Glomerular endothelial cell (primary cell): Measurements from ENCODE around the gene IRF2BP1. TPM values are rescaled to one million over a fixed set of nuclear protein-coding genes. Genes with fewer than 3 reads are reported as not detected.
"Not testable (repeated sequence)": the region's sequence is repeated elsewhere in the genome, so short reads cannot be mapped to it uniquely, and the experiment has no call there.

Source experiments
- DNase-seq: peaks from one replicate; pipeline ENCODE4 v3.0.0-alpha.2; 2011; ENCODE audit warnings: low read depth, low spot score; ENCODE audit errors: extremely low read depth
- total RNA-seq: library from RNA; depleted of rRNA; stranded (reverse); fragments of >200 nt; gene quantifications from 2 replicates; pipeline ENCODE4 v1.2.3, GENCODE V29; 2015

IRF2BP1 gene
- total RNA-seq, 1 donor from 2014 or later: 32.3 TPM

GRCh38 chr19:45902651-45903625 lies 17.0 kb upstream of the IRF2BP1 start:
- peak; percentile 75 for DNase-seq

DNA sequence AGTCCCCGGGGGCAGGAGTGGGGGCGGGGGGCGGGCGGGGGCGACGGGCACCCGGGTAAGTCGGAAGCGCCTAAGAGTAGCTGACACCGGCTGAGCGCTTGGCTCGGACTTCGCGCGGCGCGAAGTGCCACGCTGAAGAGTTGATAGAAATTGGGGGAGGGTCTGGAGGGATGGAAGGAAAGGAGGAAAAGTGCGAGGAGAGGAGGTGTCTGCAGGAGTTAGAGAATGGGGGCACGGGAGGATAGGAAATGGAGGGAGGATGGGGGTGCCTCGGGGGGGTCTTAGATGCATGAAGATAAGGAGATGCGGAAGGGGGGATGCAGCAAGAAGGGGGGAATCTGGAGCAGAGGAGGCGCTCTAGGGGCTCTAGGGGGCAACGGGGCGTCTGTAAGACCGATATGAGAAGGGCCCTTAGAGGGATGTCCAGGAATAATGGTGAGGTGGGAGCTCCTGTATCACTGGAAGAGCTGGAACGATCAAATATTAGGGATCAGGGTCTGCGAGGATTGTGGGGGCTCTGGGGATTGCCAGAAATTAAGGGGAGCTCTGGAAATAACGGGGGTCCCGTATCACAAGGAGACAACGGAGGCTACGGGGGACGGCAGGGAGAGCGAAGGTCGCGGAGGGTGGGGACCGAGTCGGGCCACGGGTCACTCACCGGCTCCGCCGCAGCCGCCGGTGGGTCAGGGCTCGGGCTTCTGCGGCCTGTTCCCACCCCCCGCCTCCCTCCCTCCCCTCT lies 16.1 kb upstream of the IRF2BP1 start, which contains the start of gene MYPOP:
Gene MYPOP, minus strand, starts transcription at position 702 of the 739 bp plus-strand sequence. CDS start 840 bp downstream, outside the sequence.
- no peak for DNase-seq

DNA sequence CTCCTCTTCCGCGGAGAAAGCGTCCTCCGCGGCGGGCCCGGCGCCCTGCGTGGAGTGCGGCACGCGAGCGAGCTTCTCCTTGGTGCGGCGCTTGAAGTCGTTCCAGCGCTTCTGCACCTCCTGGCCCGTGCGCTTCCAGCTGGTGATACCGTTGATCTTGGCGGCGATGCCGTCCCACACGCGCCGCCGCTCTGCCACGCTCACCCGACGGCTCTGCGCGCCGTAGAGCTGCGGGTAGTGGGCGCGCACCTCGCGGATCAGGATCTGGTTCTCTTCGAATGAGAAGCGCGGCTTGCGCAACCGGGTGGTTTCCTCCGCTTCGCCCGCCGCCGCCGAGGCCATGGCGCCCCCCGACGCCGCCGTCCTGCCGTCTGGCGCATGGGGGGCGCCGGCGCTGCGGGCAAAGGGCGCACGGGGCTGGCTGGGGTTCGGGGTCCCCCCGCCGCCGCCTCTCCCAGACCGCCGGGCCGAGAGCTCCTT lies 15.5 kb upstream of the IRF2BP1 start:
- DNase-seq: no peak

- DNase-seq: no peak
Observed at GRCh38 chr19:45900738-45901431, 14.9 kb upstream of the IRF2BP1 start.

GRCh38 chr19:45899919-45900589 lies 14.1 kb upstream of the IRF2BP1 start:
- DNase-seq: no peak

DNA sequence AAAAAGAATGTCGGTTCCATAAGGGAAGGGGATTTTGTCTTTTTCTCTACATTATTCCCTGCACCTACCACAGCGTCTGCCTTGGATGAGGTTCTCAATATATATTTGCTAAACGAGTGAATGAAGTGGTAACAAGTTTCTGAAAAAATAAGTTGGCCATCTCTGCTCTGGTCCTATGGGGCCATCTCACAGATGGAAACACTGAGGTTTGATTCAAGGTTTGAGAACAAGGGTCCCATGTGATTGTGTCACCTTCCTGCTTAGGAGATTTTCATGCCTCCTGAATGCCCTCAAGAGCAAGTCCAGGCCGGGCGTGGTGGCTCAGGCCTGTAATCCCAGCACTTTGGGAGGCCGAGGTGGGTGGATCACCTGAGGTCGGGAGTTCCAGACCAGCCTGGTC lies 13.3 kb upstream of the IRF2BP1 start:
- DNase-seq: no peak

- DNase-seq: no peak
Observed at GRCh38 chr19:45897261-45897812, 11.4 kb upstream of the IRF2BP1 start.

DNA sequence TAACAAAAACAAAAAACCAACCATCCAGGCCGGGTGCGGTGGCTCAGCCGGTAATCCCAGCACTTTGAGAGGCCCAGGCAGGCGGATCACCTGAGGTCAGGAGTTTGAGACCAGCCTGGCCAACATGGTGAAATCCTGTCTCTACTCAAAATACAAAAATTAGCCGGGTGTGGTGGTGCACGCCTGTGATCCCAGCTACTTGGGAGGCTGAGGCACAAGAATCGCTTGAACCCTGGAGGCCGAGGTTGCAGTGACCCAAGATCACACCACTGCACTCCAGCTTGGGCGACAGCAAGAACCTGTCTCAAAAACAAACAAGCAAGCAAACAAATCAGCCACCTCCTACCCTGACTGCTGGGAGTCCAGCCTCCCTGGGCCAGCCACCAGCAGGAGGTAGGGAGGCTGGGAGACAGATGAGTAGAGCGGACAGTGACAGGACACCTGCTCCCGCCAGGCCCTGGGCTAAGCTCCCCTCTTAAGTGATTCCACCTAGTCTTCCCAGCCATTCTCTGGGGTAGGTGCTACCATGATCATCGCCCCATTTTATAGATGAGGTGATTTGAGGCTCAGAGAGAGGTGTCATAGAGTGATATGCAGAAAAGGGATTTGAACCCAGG lies 10.2 kb upstream of the IRF2BP1 start:
- DNase-seq: not testable (repeated sequence)

DNA sequence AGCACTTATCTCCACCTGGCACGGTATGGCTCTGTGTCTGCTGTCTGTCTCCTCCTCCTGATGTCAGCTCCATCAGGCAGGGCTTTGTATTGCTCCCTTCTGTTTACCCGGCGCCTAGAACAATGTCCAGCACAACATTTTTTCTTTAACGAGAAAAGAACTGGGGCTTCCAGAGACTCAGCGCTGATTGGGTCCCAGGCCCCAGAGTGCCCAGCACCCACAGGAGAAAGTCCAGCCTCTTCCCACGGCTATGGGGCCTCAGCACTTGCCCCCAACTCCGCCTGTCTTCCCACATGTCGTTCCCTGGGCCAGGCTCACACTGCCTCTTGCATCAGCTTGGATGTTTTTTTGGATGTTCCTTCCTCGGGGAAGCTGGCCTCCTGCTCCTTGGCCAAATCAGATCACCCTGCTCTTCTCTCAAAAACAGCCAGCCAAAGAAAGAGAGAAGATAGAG lies 9.6 kb upstream of the IRF2BP1 start:
- no peak for DNase-seq

DNA sequence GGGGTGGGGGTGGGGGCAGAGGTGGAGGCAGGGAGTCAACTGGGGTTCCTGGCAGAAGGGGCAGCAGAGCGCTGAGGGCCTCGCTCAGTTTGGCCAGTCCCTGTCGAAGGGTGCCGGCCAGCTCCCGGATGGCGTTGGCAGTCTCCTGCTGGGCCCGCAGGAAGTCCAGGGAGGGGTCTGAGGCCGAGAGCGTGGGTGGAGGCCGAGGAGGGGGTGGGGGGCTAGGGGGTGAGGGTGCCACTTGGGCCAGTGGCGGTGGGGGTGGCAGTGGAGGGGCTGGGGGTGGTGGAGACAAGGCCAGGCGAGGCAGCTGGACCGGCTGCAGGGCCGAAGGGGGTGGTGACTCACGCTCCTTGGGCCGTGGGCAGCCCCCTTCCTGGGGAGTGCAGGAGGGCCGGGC lies 4.9 kb upstream of the IRF2BP1 start:
- DNase-seq: no peak

- DNase-seq: no peak
Observed at GRCh38 chr19:45889210-45889885, 3.4 kb upstream of the IRF2BP1 start.

DNA sequence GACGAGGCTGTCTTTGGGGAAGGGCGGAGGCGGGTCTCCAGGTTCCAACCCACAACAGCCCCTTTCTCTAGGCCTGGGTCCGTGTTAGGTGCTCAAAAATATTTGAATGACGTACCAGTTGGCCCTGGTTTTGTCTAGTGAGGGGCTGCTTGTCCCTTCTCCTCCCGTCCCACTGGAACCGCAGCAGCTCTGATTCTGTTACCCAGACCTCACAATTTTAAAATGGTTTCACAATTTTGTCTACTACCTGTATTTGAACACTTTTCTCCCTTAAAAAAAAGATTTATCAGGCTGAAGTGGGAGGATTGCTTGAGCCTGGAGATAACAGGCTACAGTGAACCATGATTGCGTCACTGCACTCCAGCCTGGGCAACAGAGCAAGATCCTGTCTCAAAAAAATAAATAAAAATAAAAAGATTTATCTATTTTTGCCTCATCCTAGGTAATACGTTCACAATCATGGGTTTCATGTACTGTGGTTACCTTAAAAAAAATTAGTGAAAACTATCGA lies 1.3 kb upstream of the IRF2BP1 start:
- no peak for DNase-seq

DNA sequence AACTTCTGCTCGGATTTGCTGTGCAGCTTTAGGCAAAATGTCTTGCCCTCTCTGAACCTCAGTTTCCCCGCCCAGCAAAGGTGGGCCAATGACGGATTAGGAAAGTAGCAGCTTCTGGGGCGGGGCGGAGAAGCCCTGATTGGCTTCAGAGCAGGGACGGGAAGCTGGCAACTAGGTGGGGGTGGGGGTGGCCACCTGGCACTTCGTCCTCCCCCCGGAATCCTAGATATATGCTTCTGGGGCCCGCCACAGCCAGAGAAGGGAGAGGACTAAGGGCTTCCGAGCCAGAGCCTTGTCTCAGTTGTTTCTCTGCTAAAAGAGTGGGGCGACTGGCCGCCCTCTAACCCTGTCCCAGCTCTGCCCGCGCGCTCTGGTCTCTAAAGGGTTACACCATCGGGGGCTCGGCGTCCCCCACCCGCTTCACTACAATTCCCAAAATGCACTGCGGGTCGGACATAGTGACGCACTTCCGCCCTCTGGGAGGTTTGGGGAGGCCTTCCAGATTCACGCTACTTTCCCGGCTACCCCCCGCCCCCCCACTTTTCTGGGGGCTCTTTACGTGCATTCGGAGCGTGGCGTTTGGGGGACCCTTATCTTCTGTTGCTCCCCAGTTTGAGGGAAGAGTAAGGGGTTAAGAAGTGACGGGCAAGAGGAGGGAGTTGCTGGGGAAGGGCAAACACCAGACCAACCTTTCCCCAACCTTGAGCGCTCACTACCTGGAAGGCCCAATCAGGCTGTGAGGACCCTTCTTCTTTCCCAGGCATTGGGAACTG lies 672 bp upstream of the IRF2BP1 start:
- peak; percentile 50 for DNase-seq

- DNase-seq: no peak
Observed at GRCh38 chr19:45884682-45885555, 1.0 kb downstream of the IRF2BP1 start.

- DNase-seq: no peak
Observed at GRCh38 chr19:45883881-45884681, 1.9 kb downstream of the IRF2BP1 start.

GRCh38 chr19:45883586-45883880 lies 2.4 kb downstream of the IRF2BP1 start:
- no peak for DNase-seq
